ENCODE results near the gene WDR88.
"Not testable (repeated sequence)": the region's sequence is repeated elsewhere in the genome, so short reads cannot be mapped to it uniquely, and the experiment has no call there.

WDR88 gene

GRCh38 chr19:33215438-33216197 is 83.7 kb downstream of the WDR88 start:
- FAIRE-seq = no peak

- FAIRE-seq = no peak
Observed at GRCh38 chr19:33216198-33216830, 84.4 kb downstream of the WDR88 start.

GRCh38 chr19:33217881-33218280 is 86.0 kb downstream of the WDR88 start:
- FAIRE-seq = no peak

- no peak for FAIRE-seq
Observed at GRCh38 chr19:33219261-33219815, 87.4 kb downstream of the WDR88 start.

GRCh38 chr19:33220115-33220514 is 88.2 kb downstream of the WDR88 start:
- no peak for FAIRE-seq

GRCh38 chr19:33220735-33221134 is 88.8 kb downstream of the WDR88 start:
- FAIRE-seq = no peak

GRCh38 chr19:33221638-33222037 is 89.7 kb downstream of the WDR88 start:
- no peak for FAIRE-seq

GRCh38 chr19:33222255-33222654 is 90.3 kb downstream of the WDR88 start:
- not testable (repeated sequence) for FAIRE-seq

GRCh38 chr19:33224694-33225457 is 93.0 kb downstream of the WDR88 start:
- no peak for FAIRE-seq
